Fibroblast of skin of scalp (primary cell): ENCODE measurements around the gene GLIS1.
A peak's percentile ranks its signal among the peaks of the same experiment; 100 is the strongest.

Source experiments
- DNase-seq: peaks from one replicate; pipeline ENCODE4 v3.0.0-alpha.2; 2013

GLIS1 gene

GRCh38 chr1:53677486-53677885 is 61.5 kb downstream of the GLIS1 start:
- DNase-seq = no peak

GRCh38 chr1:53672785-53673184 is 66.2 kb downstream of the GLIS1 start:
- no peak for DNase-seq

- no peak for DNase-seq
Observed at GRCh38 chr1:53672243-53672642, 66.7 kb downstream of the GLIS1 start.

GRCh38 chr1:53669621-53670191 is 69.3 kb downstream of the GLIS1 start:
- no peak for DNase-seq

GRCh38 chr1:53666566-53666965 is 72.4 kb downstream of the GLIS1 start:
- no peak for DNase-seq

- DNase-seq = no peak
Observed at GRCh38 chr1:53665996-53666395, 73.0 kb downstream of the GLIS1 start.

GRCh38 chr1:53663529-53664300 is 75.2 kb downstream of the GLIS1 start:
- no peak for DNase-seq

- no peak for DNase-seq
Observed at GRCh38 chr1:53662951-53663350, 76.0 kb downstream of the GLIS1 start.

GRCh38 chr1:53662169-53662568 is 76.8 kb downstream of the GLIS1 start:
- DNase-seq = peak; percentile 52

- DNase-seq = no peak
Observed at GRCh38 chr1:53661496-53661895, 77.5 kb downstream of the GLIS1 start.

GRCh38 chr1:53660666-53661065 is 78.3 kb downstream of the GLIS1 start:
- DNase-seq = no peak

- no peak for DNase-seq
Observed at GRCh38 chr1:53659436-53659835, 79.5 kb downstream of the GLIS1 start.

- DNase-seq = no peak
Observed at GRCh38 chr1:53658489-53659230, 80.3 kb downstream of the GLIS1 start.

GRCh38 chr1:53657891-53658396 is 81.0 kb downstream of the GLIS1 start:
- no peak for DNase-seq

GRCh38 chr1:53657531-53657805 is 81.5 kb downstream of the GLIS1 start:
- DNase-seq = no peak

GRCh38 chr1:53656747-53657530 is 82.0 kb downstream of the GLIS1 start:
- no peak for DNase-seq

- peak; percentile 93 for DNase-seq
Observed at GRCh38 chr1:53655931-53656746, 82.8 kb downstream of the GLIS1 start.

- DNase-seq = peak; percentile 71
Observed at GRCh38 chr1:53654216-53655210, 84.5 kb downstream of the GLIS1 start.

GRCh38 chr1:53653631-53654030 is 85.3 kb downstream of the GLIS1 start:
- no peak for DNase-seq

- no peak for DNase-seq
Observed at GRCh38 chr1:53653200-53653575, 85.8 kb downstream of the GLIS1 start.
